H1 (cell line): Measurements from ENCODE around the gene USP37. TPM values are rescaled to one million over a fixed set of nuclear protein-coding genes. Genes with fewer than 3 reads are reported as not detected.

Experiments used
- CTCF ChIA-PET: fragments of 300-600 bp; sonication (Branson Sonifier 250); formaldehyde crosslinking; loops from one replicate; lab custom pipeline; 2021; ENCODE audit not compliant: partially characterized antibody; lab: Charles Lee
- POLR2A ChIA-PET: fragments of 300-600 bp; sonication (Branson Sonifier 250); formaldehyde crosslinking; loops from one replicate; lab custom pipeline; 2021; ENCODE audit warnings: inconsistent platforms; ENCODE audit not compliant: partially characterized antibody; lab: Charles Lee
- DNase-seq, 2 experiments: peaks; one replicate each; pipeline versions ENCODE4 v3.0.0 to v3.0.0-alpha.2; 2010 to 2022; ENCODE audit warnings: low spot score in 2 of 2, low read depth in 1 of 2, mixed read lengths in 1 of 2
- FAIRE-seq: peaks from 2 replicates; lab custom pipeline; 2011; peaks lifted over from hg19 to GRCh38; lab: Jason Lieb, UNC
- H2AFZ ChIP-seq: 2 replicates; pipeline ENCODE4 v1.8.1; 2012; ENCODE audit warnings: low read length, inconsistent platforms
- H2AK5ac ChIP-seq: 2 replicates; pipeline ENCODE4 v1.6.1; 2013; ENCODE audit warnings: low read depth, low read length
- H2BK120ac ChIP-seq: replicated peaks from 2 replicates; pipeline ENCODE3; 2013; ENCODE audit warnings: low read depth, low read length, inconsistent platforms
- H2BK12ac ChIP-seq: 2 replicates; pipeline ENCODE4 v1.6.1; 2013; ENCODE audit warnings: low read depth, low read length
- H2BK15ac ChIP-seq: 2 replicates; pipeline ENCODE4 v1.6.1; 2013; ENCODE audit warnings: low read length
- H2BK20ac ChIP-seq: 2 replicates; pipeline ENCODE4 v1.6.1; 2013; ENCODE audit warnings: low read length
- H2BK5ac ChIP-seq: 2 replicates; pipeline ENCODE4 v1.6.1; 2013; ENCODE audit warnings: low read depth, low read length
- H3K14ac ChIP-seq: 2 replicates; pipeline ENCODE4 v1.6.1; 2013; ENCODE audit warnings: inconsistent platforms; ENCODE audit not compliant: insufficient read length
- H3K18ac ChIP-seq: 2 replicates; pipeline ENCODE4 v1.6.1; 2013; ENCODE audit warnings: low read length; ENCODE audit errors: extremely low read depth
- H3K23ac ChIP-seq: 2 replicates; pipeline ENCODE4 v1.6.1; 2013; ENCODE audit warnings: inconsistent platforms; ENCODE audit not compliant: insufficient read length
- H3K23me2 ChIP-seq: 2 replicates; pipeline ENCODE4 v1.6.1; 2013; ENCODE audit warnings: low read depth, low read length
- H3K27ac ChIP-seq: 2 replicates; pipeline ENCODE4 v1.6.1; 2011; ENCODE audit warnings: low read depth, low read length, inconsistent platforms
- H3K27me3 ChIP-seq, 4 experiments: replicated peaks in 1 of 4; 1 replicate in 1 of 4; 2 replicates in 3 of 4; pipeline versions ENCODE4 v1.6.1 to v1.8.1; 2011 to 2013; ENCODE audit warnings: low read length in 3 of 4, mild to moderate bottlenecking in 3 of 4, inconsistent platforms in 2 of 4, mixed read lengths in 2 of 4, moderate library complexity in 1 of 4; ENCODE audit not compliant: control insufficient read depth in 3 of 4, insufficient read depth in 3 of 4; ENCODE audit errors: extremely low read depth in 1 of 4
- H3K36me3 ChIP-seq, 4 experiments: 2 replicates each; pipeline versions ENCODE4 v1.6.1 to v1.8.1; 2011 to 2013; ENCODE audit warnings: mild to moderate bottlenecking in 4 of 4, low read length in 3 of 4, moderate library complexity in 2 of 4, control low read depth in 1 of 4, inconsistent platforms in 1 of 4; ENCODE audit not compliant: insufficient read depth in 4 of 4, control insufficient read depth in 2 of 4
- H3K4ac ChIP-seq: replicated peaks from 2 replicates; pipeline ENCODE3; 2013; ENCODE audit warnings: low read length, low read depth, mixed read lengths, inconsistent platforms; ENCODE audit not compliant: insufficient read length
- H3K4me1 ChIP-seq, 4 experiments: replicated peaks in 1 of 4; 1 replicate in 1 of 4; 2 replicates in 3 of 4; pipeline versions ENCODE4 v1.6.1 to v1.8.1; 2011 to 2013; ENCODE audit warnings: low read length in 3 of 4, inconsistent platforms in 2 of 4, mixed read lengths in 1 of 4; ENCODE audit not compliant: insufficient read depth in 4 of 4, control insufficient read depth in 3 of 4
- H3K4me2 ChIP-seq, 2 experiments: 2 replicates each; pipeline versions ENCODE4 v1.6.1 to v1.8.1; 2011 to 2013; ENCODE audit warnings: low read depth in 2 of 2, low read length in 2 of 2, control low read depth in 1 of 2, inconsistent platforms in 1 of 2, mild to moderate bottlenecking in 1 of 2; ENCODE audit not compliant: insufficient read depth in 1 of 2
- H3K4me3 ChIP-seq, 4 experiments: fragments of 200-600, 300-600 bp in 1 of 4; sonication (generic), shearing (Covaris generic), sonication (Bioruptor Twin) in 1 of 4; 2 replicates each; pipeline versions ENCODE4 v1.5.1 to v1.8.1; 2011 to 2016; ENCODE audit warnings: low read length in 4 of 4, low read depth in 3 of 4, control low read depth in 2 of 4, inconsistent platforms in 2 of 4, mild to moderate bottlenecking in 2 of 4, mixed read lengths in 1 of 4, moderate library complexity in 1 of 4; ENCODE audit not compliant: insufficient read depth in 2 of 4; ENCODE audit errors: extremely low read depth in 1 of 4
- H3K56ac ChIP-seq: replicated peaks from 2 replicates; pipeline ENCODE3; 2013; ENCODE audit warnings: low read depth, mild to moderate bottlenecking, mixed read lengths, low read length, inconsistent platforms; ENCODE audit not compliant: insufficient read length
- H3K79me1 ChIP-seq: 2 replicates; pipeline ENCODE4 v1.6.1; 2013; ENCODE audit warnings: low read depth, low read length, control low read depth
- H3K79me2 ChIP-seq, 2 experiments: 2 replicates each; pipeline versions ENCODE4 v1.6.1 to v1.8.1; 2012 to 2013; ENCODE audit warnings: low read length in 2 of 2, mild to moderate bottlenecking in 2 of 2, inconsistent platforms in 1 of 2; ENCODE audit not compliant: insufficient read depth in 2 of 2, control insufficient read depth in 1 of 2
- H3K9ac ChIP-seq, 4 experiments: replicated peaks in 1 of 4; 1 replicate in 1 of 4; 2 replicates in 3 of 4; pipeline versions ENCODE4 v1.6.1 to v1.8.1; 2011 to 2013; ENCODE audit warnings: low read depth in 3 of 4, low read length in 3 of 4, control low read depth in 2 of 4, mild to moderate bottlenecking in 2 of 4, moderate library complexity in 2 of 4, inconsistent platforms in 1 of 4; ENCODE audit errors: extremely low read depth in 1 of 4
- H3K9me3 ChIP-seq, 2 experiments: 2 replicates each; pipeline versions ENCODE4 v1.6.1 to v1.8.1; 2012 to 2013; ENCODE audit warnings: mild to moderate bottlenecking in 2 of 2, moderate library complexity in 2 of 2, control low read depth in 1 of 2, inconsistent platforms in 1 of 2, low read depth in 1 of 2, low read length in 1 of 2, mixed read lengths in 1 of 2; ENCODE audit not compliant: insufficient read depth in 2 of 2
- H4K20me1 ChIP-seq, 2 experiments: replicated peaks in 1 of 2; 2 replicates each; pipeline versions ENCODE3 to v1.8.1; 2011 to 2013; ENCODE audit warnings: inconsistent platforms in 2 of 2, low read length in 2 of 2, mild to moderate bottlenecking in 1 of 2; ENCODE audit not compliant: insufficient read depth in 2 of 2, control insufficient read depth in 1 of 2
- H4K5ac ChIP-seq: 2 replicates; pipeline ENCODE4 v1.6.1; 2013; ENCODE audit warnings: low read length, low read depth, mixed read lengths, inconsistent platforms; ENCODE audit not compliant: insufficient read length
- H4K8ac ChIP-seq: 2 replicates; pipeline ENCODE4 v1.8.0; 2013; ENCODE audit warnings: mild to moderate bottlenecking, moderate library complexity, low read length, inconsistent platforms; ENCODE audit not compliant: insufficient read depth; ENCODE audit errors: extremely low read depth
- H4K91ac ChIP-seq: replicated peaks from 2 replicates; pipeline ENCODE3; 2013; ENCODE audit warnings: low read length, mixed read lengths, inconsistent platforms; ENCODE audit not compliant: insufficient read length
- BACH1 ChIP-seq: IDR thresholded peaks from 2 replicates; pipeline ENCODE4 v1.6.1; 2012; ENCODE audit warnings: low read length, improper control_type of control experiment
- CHD1 ChIP-seq: IDR thresholded peaks from 2 replicates; pipeline ENCODE4 v1.6.1; 2012; ENCODE audit warnings: low read depth, low read length, improper control_type of control experiment
- CREB1 ChIP-seq: IDR thresholded peaks from 2 replicates; pipeline ENCODE4 v1.6.1; 2012; ENCODE audit warnings: inconsistent platforms
- E2F6 ChIP-seq: IDR thresholded peaks from 2 replicates; pipeline ENCODE4 v1.6.1; 2012; ENCODE audit warnings: inconsistent platforms
- EZH2 ChIP-seq: fragments of 200-600 bp; sonication (generic); IDR thresholded peaks from 2 replicates; pipeline ENCODE4 v1.7.1; 2012; ENCODE audit warnings: low read depth, mild to moderate bottlenecking, moderate library complexity, low read length, inconsistent platforms; ENCODE audit not compliant: severe bottlenecking
- MAX ChIP-seq: IDR thresholded peaks from 2 replicates; pipeline ENCODE4 v1.6.1; 2012; ENCODE audit warnings: inconsistent platforms
- RNF2 ChIP-seq: fragments of 200-900, 300-1000 bp; sonication (generic); IDR thresholded peaks from 2 replicates; pipeline ENCODE4 v1.7.1; 2016; ENCODE audit warnings: borderline replicate concordance, low read depth, mild to moderate bottlenecking, antibody characterized with exemption, low read length; ENCODE audit not compliant: poor library complexity, severe bottlenecking; ENCODE audit errors: missing control alignments
- SIN3A ChIP-seq, 2 experiments: IDR thresholded peaks in 1 of 2; conservative IDR thresholded peaks in 1 of 2; 2 replicates each; pipeline ENCODE4 v1.6.1; 2011 to 2012; ENCODE audit warnings: low read length in 2 of 2, improper control_type of control experiment in 1 of 2, low read depth in 1 of 2, mild to moderate bottlenecking in 1 of 2
- SP2 ChIP-seq: IDR thresholded peaks from 2 replicates; pipeline ENCODE4 v1.6.1; 2012; ENCODE audit warnings: mild to moderate bottlenecking, low read length, inconsistent platforms
- TCF12 ChIP-seq: IDR thresholded peaks from 2 replicates; pipeline ENCODE4 v1.6.1; 2011; ENCODE audit warnings: low read depth, mild to moderate bottlenecking, low read length
- TEAD4 ChIP-seq: IDR thresholded peaks from 2 replicates; pipeline ENCODE4 v1.6.1; 2012; ENCODE audit warnings: low read depth, low read length, inconsistent platforms, mixed read lengths
- WGBS, 2 experiments: shearing (Covaris generic) in 1 of 2; methylation state at CpG; one replicate each; pipeline versions ENCODE4 v1.1.6 to v1.1.7; 2013 to 2015; ENCODE audit warnings: low lambda C conversion rate in 2 of 2, mixed read lengths in 2 of 2, inconsistent platforms in 1 of 2, low coverage in 1 of 2, missing lambda C conversion rate in 1 of 2; ENCODE audit not compliant: insufficient replicate concordance in 2 of 2, insufficient coverage in 1 of 2, insufficient read length in 1 of 2; ENCODE audit errors: extremely low coverage in 1 of 2, missing lambda C conversion rate in 1 of 2; 5-methylcytosine and 5-hydroxymethylcytosine counted together
- polyA plus RNA-seq, 7 experiments: library from polyadenylated mRNA; depleted of rRNA in 3 of 7; stranded (reverse) in 5 of 7; unstranded in 2 of 7; fragments of >200 nt in 5 of 7; fragments of 200-250 nt in 2 of 7; gene quantifications; 1 replicate in 5 of 7; 2 replicates in 1 of 7; 4 replicates in 1 of 7; pipeline versions ENCODE4 v1.2.1 to v1.2.3, GENCODE V29; 2011 to 2013; ENCODE audit warnings: missing spikeins in 2 of 7, mixed read lengths in 2 of 7
- total RNA-seq: library from RNA; stranded (reverse); fragmentation: NEBNext Ultra II Directional; extraction: Animal tissue kit (Norgen Biotek cat#: 25700); gene quantifications from 2 replicates; pipeline ENCODE4 v1.2.1, GENCODE V29; 2021

Gene USP37
- total and polyA plus RNA-seq, 2 of the 8 experiments (the other 6 are each of a cell fraction or from before 2014, with no cell fraction given), result 3.8 to 29.1 TPM

- POLR2A ChIA-PET, result interaction anchor here (4.5 to 5.5 kb wide), 2 partner anchors 8 to 133 kb away, joined by 16 to 35 read pairs; partner anchors contain the start of genes AAMP and PNKD
- Histone ChIP-seq H3K4me3 (no peak overlapping the region), H2BK20ac (no peak overlapping the region), H3K23me2 (peaks cover 10% of the 10 kb centered on the region), H3K79me2 (no peaks in the 10 kb centered on the region), H2AFZ (no peak overlapping the region), H2BK12ac (no peak overlapping the region), H3K27me3 (peaks cover 1 to 8% (median 7%) of the 10 kb centered on the region in 4 experiments; a peak in 6 of 7 replicates), H3K9me3 (no peaks in the 10 kb centered on the region), H3K23ac (no peak overlapping the region), H3K56ac (no peak overlapping the region), H3K4me2 (no peak overlapping the region), H2BK120ac (no peak overlapping the region), H2AK5ac (no peak overlapping the region), H4K5ac (no peak overlapping the region), H3K4me1 (peaks cover 12 to 33% (median 25%) of the 10 kb centered on the region in 4 experiments), H4K20me1 (peaks cover 0 to 2% of the 10 kb centered on the region in 2 experiments), H3K18ac (no peak overlapping the region), H3K9ac (no peak overlapping the region), H4K91ac (no peak overlapping the region), H2BK5ac (no peak overlapping the region; the same call in 1 of the 2 replicates), H3K79me1 (no peaks in the 10 kb centered on the region), H3K14ac (no peak overlapping the region), H3K27ac (no peak overlapping the region), H4K8ac (no peak overlapping the region), H2BK15ac (no peak overlapping the region), H3K36me3 (peaks cover 0 to 11% (median 4%) of the 10 kb centered on the region in 4 experiments; a peak in 2 of 8 replicates), H3K4ac (no peak overlapping the region)
- CTCF ChIA-PET, result interaction anchor here (0.6 to 3.6 kb wide), 7 partner anchors 14 to 1668 kb away, joined by 3 to 13 read pairs (median 4); no protein-coding TSS in a partner anchor
- FAIRE-seq, result no peak
- 83% methylated on average over 7 of the region's 7 CpGs; no CpG with 5 or more reads in 1 of the 2 experiments for WGBS, 2 experiments
- no peak for DNase-seq
- TF ChIP-seq TEAD4 (no peak), RNF2 (no peak), SP2 (no peak), MAX (no peak), CHD1 (no peak), CREB1 (no peak), EZH2 (no peak), E2F6 (no peak), SIN3A (conservative IDR thresholded peaks at IDR 0.05 in 1 of 2, IDR thresholded peaks at IDR 0.05 in 1 of 2; ENCODE audit: low read depth in 1 of 2, low read length in 2 of 2) (no peak), TCF12 (no peak), BACH1 (no peak)
Measured at GRCh38 chr2:218403810-218404209, 164.3 kb downstream of the USP37 start.
